RPMI7951 (cell line): Measurements from ENCODE around the gene KCNQ1. TPM values are rescaled to one million over a fixed set of nuclear protein-coding genes. Genes with fewer than 3 reads are reported as not detected.

Experiments
- DNase-seq: peaks from one replicate; pipeline ENCODE4 v3.0.0-alpha.2; 2012; ENCODE audit warnings: low read depth
- total RNA-seq: library from RNA; depleted of rRNA; stranded (reverse); fragments of >200 nt; shearing (Covaris generic); gene quantifications from 2 replicates; pipeline ENCODE4 v1.2.3, GENCODE V29; 2014

Gene KCNQ1
- total RNA-seq, 1 experiment from 2014 or later = not detected

GRCh38 chr11:2423157-2424025, 21.4 kb upstream of the KCNQ1 start:
- no peak for DNase-seq

- no peak for DNase-seq
Observed at GRCh38 chr11:2424811-2425495, 19.9 kb upstream of the KCNQ1 start.

GRCh38 chr11:2425506-2425905, 19.3 kb upstream of the KCNQ1 start:
- DNase-seq = no peak

GRCh38 chr11:2426221-2426620, 18.6 kb upstream of the KCNQ1 start:
- no peak for DNase-seq

- DNase-seq = no peak
Observed at GRCh38 chr11:2426826-2427521, 17.8 kb upstream of the KCNQ1 start.

GRCh38 chr11:2427721-2428321, 17.0 kb upstream of the KCNQ1 start:
- DNase-seq = no peak

GRCh38 chr11:2428322-2428795, 16.4 kb upstream of the KCNQ1 start:
- no peak for DNase-seq

- no peak for DNase-seq
Observed at GRCh38 chr11:2431395-2431794, 13.4 kb upstream of the KCNQ1 start.

- DNase-seq = no peak
Observed at GRCh38 chr11:2432171-2432621, 12.6 kb upstream of the KCNQ1 start.

- DNase-seq = no peak
Observed at GRCh38 chr11:2432628-2433071, 12.2 kb upstream of the KCNQ1 start.

GRCh38 chr11:2433106-2433925, 11.5 kb upstream of the KCNQ1 start:
- DNase-seq = no peak

GRCh38 chr11:2434008-2434407, 10.8 kb upstream of the KCNQ1 start:
- no peak for DNase-seq

GRCh38 chr11:2434506-2435255, 10.1 kb upstream of the KCNQ1 start:
- DNase-seq = no peak

- no peak for DNase-seq
Observed at GRCh38 chr11:2435288-2436012, 9.4 kb upstream of the KCNQ1 start.

GRCh38 chr11:2436013-2436520, 8.7 kb upstream of the KCNQ1 start:
- DNase-seq = no peak

- DNase-seq = no peak
Observed at GRCh38 chr11:2436521-2437031, 8.2 kb upstream of the KCNQ1 start.

- DNase-seq = no peak
Observed at GRCh38 chr11:2437516-2437915, 7.3 kb upstream of the KCNQ1 start.

GRCh38 chr11:2439820-2440219, 5.0 kb upstream of the KCNQ1 start:
- no peak for DNase-seq

GRCh38 chr11:2440646-2441045, 4.2 kb upstream of the KCNQ1 start:
- DNase-seq = no peak
